B cell (primary cell): ENCODE measurements around the gene CCNF. TPM values are rescaled to one million over a fixed set of nuclear protein-coding genes. Genes with fewer than 3 reads are reported as not detected.
A peak's percentile ranks its signal among the peaks of the same experiment; 100 is the strongest.

Source experiments
- ATAC-seq: fragments of 200-7000 bp; cut with Tn5 transposase; one replicate; pipeline ENCODE4 v1.10.0; 2021; ENCODE audit warnings: low read depth, mild to moderate bottlenecking, moderate number of reproducible peaks, moderate library complexity
- CTCF ChIA-PET: fragments of 350-600 bp; sonication (Branson Sonifier 250); formaldehyde crosslinking; loops from one replicate; lab custom pipeline; 2021; ENCODE audit warnings: antibody characterized with exemption, inconsistent platforms; lab: Charles Lee
- POLR2A ChIA-PET: fragments of 350-600 bp; sonication (Branson Sonifier 250); formaldehyde crosslinking; loops from one replicate; lab custom pipeline; 2021; ENCODE audit warnings: antibody characterized with exemption; lab: Charles Lee
- DNase-seq: peaks from one replicate; pipeline ENCODE4 v3.0.0; 2013
- H2AFZ ChIP-seq: 2 replicates; pipeline ENCODE4 v1.6.1; 2012; ENCODE audit warnings: mild to moderate bottlenecking, low read depth, low read length; ENCODE audit not compliant: insufficient read depth, poor library complexity, severe bottlenecking
- H3K27ac ChIP-seq, 2 donors: 1 replicate in 1 of 2; 2 replicates in 1 of 2; pipeline ENCODE4 v1.5.1; 2012 to 2013; ENCODE audit warnings: low read length in 2 of 2, mild to moderate bottlenecking in 2 of 2, moderate library complexity in 1 of 2
- H3K27me3 ChIP-seq, 4 experiments: fragments of 200-600 bp in 1 of 4; sonication (generic) in 1 of 4; replicated peaks in 1 of 4; 1 replicate in 2 of 4; 2 replicates in 2 of 4; pipeline versions ENCODE4 v1.6.1 to v1.7.0; 2013 to 2016; ENCODE audit warnings: low read length in 3 of 4, mild to moderate bottlenecking in 2 of 4, mixed read lengths in 1 of 4, moderate library complexity in 1 of 4; ENCODE audit not compliant: insufficient read depth in 4 of 4, control insufficient read depth in 3 of 4; ENCODE audit errors: control extremely low read depth in 1 of 4
- H3K36me3 ChIP-seq, 2 experiments: replicated peaks in 1 of 2; 1 replicate in 1 of 2; 2 replicates in 1 of 2; pipeline versions ENCODE4 v1.6.1 to v1.7.1; 2013; ENCODE audit warnings: low read length in 1 of 2; ENCODE audit not compliant: insufficient read depth in 2 of 2, control insufficient read depth in 1 of 2; ENCODE audit errors: control extremely low read depth in 1 of 2, extremely low read depth in 1 of 2
- H3K4me1 ChIP-seq, 2 donors: fragments of 200-600 bp in 1 of 2; sonication (generic) in 1 of 2; 1 replicate in 1 of 2; 2 replicates in 1 of 2; pipeline versions ENCODE4 v1.5.1 to v1.6.1; 2013 to 2017; ENCODE audit warnings: low read length in 2 of 2; ENCODE audit not compliant: control insufficient read depth in 2 of 2, insufficient read depth in 2 of 2
- H3K4me2 ChIP-seq: replicated peaks from 2 replicates; pipeline ENCODE3; 2012; ENCODE audit warnings: mild to moderate bottlenecking, low read depth, low read length; ENCODE audit not compliant: poor library complexity, severe bottlenecking
- H3K4me3 ChIP-seq, 5 experiments: fragments of 200-600 bp in 1 of 5; sonication (generic) in 1 of 5; 1 replicate in 3 of 5; 2 replicates in 2 of 5; pipeline versions ENCODE4 v1.5.1 to v1.7.0; 2011 to 2016; ENCODE audit warnings: low read length in 4 of 5, mild to moderate bottlenecking in 4 of 5, low read depth in 2 of 5, control low read depth in 1 of 5, moderate library complexity in 1 of 5; ENCODE audit not compliant: insufficient read depth in 1 of 5; ENCODE audit errors: control extremely low read depth in 1 of 5, extremely low read depth in 1 of 5
- H3K79me2 ChIP-seq: fragments of 200-600 bp; sonication (generic); one replicate; pipeline ENCODE4 v1.6.0; 2016; ENCODE audit warnings: low read length; ENCODE audit not compliant: control insufficient read depth, insufficient read depth
- H3K9ac ChIP-seq: fragments of 200-600 bp; sonication (generic); 2 replicates; pipeline ENCODE4 v1.6.1; 2017; ENCODE audit warnings: mild to moderate bottlenecking, low read length, moderate library complexity
- H3K9me3 ChIP-seq, 3 donors: one replicate each; pipeline versions ENCODE4 v1.6.1 to v1.7.1; 2013; ENCODE audit warnings: low read length in 2 of 3; ENCODE audit not compliant: control insufficient read depth in 2 of 3, insufficient read depth in 1 of 3; ENCODE audit errors: control extremely low read depth in 1 of 3
- H4K20me1 ChIP-seq: 2 replicates; pipeline ENCODE4 v1.6.0; 2012; ENCODE audit warnings: mild to moderate bottlenecking, low read length; ENCODE audit not compliant: insufficient read depth, control insufficient read depth, poor library complexity, severe bottlenecking
- H3K27ac Mint-ChIP-seq: one replicate; pipeline ENCODE4 v1.8.0; 2021; ENCODE audit warnings: mixed read lengths
- H3K27me3 Mint-ChIP-seq: one replicate; pipeline ENCODE4 v1.8.0; 2021; ENCODE audit warnings: mixed read lengths
- H3K4me1 Mint-ChIP-seq: one replicate; pipeline ENCODE4 v1.8.0; 2021; ENCODE audit warnings: mixed read lengths
- H3K4me3 Mint-ChIP-seq: one replicate; pipeline ENCODE4 v1.8.0; 2021; ENCODE audit warnings: mixed read lengths
- H3K9me3 Mint-ChIP-seq: one replicate; pipeline ENCODE4 v1.8.0; 2022; ENCODE audit warnings: mixed read lengths; ENCODE audit not compliant: insufficient read depth
- CTCF ChIP-seq: fragments of 200-600 bp; IDR thresholded peaks from one replicate; pipeline ENCODE4 v1.8.0; 2022; ENCODE audit warnings: antibody characterized with exemption, mild to moderate bottlenecking
- EZH2 ChIP-seq: IDR thresholded peaks from 2 replicates; pipeline ENCODE4 v1.6.1; 2012; ENCODE audit warnings: borderline replicate concordance, low read depth, mild to moderate bottlenecking, moderate library complexity, low read length; ENCODE audit not compliant: insufficient read depth, poor library complexity, severe bottlenecking
- WGBS: methylation state at CpG from one replicate; pipeline ENCODE4 v1.1.5; 2013; ENCODE audit warnings: missing lambda C conversion rate; ENCODE audit not compliant: insufficient coverage; 5-methylcytosine and 5-hydroxymethylcytosine counted together
- intact Hi-C: fragments of 100-400 bp; cut with micrococcal nuclease; formaldehyde crosslinking; loops from one replicate; pipeline ENCODE4 v1.10.0; 2022
- polyA plus RNA-seq: library from polyadenylated mRNA; depleted of rRNA; stranded (reverse); fragments of >200 nt; gene quantifications from 2 replicates; pipeline ENCODE4 v1.2.3, GENCODE V29; 2012
- total RNA-seq, 2 donors: library from RNA; stranded (reverse); fragments of 120-200 nt in 1 of 2; gene quantifications; 1 replicate in 1 of 2; 2 replicates in 1 of 2; pipeline versions ENCODE4 v1.2.3 to v1.2.4, GENCODE V29; 2013 to 2022

Gene CCNF
- total and polyA plus RNA-seq, 2 donors (not counting 1 experiment from before 2014, with no cell fraction given) = 3.2 to 5.3 TPM

GRCh38 chr16:2486645-2487516 is 57.6 kb downstream of the CCNF start:
- H3K36me3 ChIP-seq = peaks cover 0 to 3% of the 10 kb centered on the region in 2 experiments
- Mint-ChIP-seq H3K27ac (peak overlapping the region; percentile 90), H3K4me3 (peak overlapping the region; percentile 78), H3K9me3 (no peaks in the 10 kb centered on the region), H3K27me3 (no peaks in the 10 kb centered on the region), H3K4me1 (peaks cover 19% of the 10 kb centered on the region)
- ChIA-PET CTCF (interaction anchor here (0.5 to 4.8 kb wide), 18 partner anchors 10 to 346 kb away, joined by 3 to 31 read pairs (median 4); partner anchors contain the start of genes ABCA3, CCNF, ECI1 and NTN3), POLR2A (interaction anchor here (0.5 to 1.3 kb wide), 6 partner anchors 45 to 333 kb away, joined by 3 to 9 read pairs (median 3); partner anchors contain the start of gene CCNF)
- intact Hi-C loops = loop anchor here (1.0 kb wide), 5 partner anchors 12 to 292 kb away; partner anchors contain the start of genes ATP6V0C, CCNF, TBC1D24 and TEDC2
- H3K4me1 ChIP-seq = peaks cover 24 to 26% of the 10 kb centered on the region in 2 donors
- TF ChIP-seq EZH2 = no peak
- peak; percentile 59 for TF ChIP-seq CTCF
- H3K4me2 ChIP-seq = peak overlapping the region; percentile 75
- no peaks in the 10 kb centered on the region for H4K20me1 ChIP-seq
- H3K9me3 ChIP-seq = no peaks in the 10 kb centered on the region
- WGBS = 29% methylated on average over 27 of the region's 29 CpGs
- ATAC-seq = peak; percentile 96
- H3K27me3 ChIP-seq = no peaks in the 10 kb centered on the region
- H3K4me3 ChIP-seq = peak overlapping the region in 2 of 5 experiments; percentile 3 to 19
- peaks cover 63% of the 10 kb centered on the region for H3K79me2 ChIP-seq
- H2AFZ ChIP-seq = peak overlapping the region; percentile 68
- peak overlapping the region; percentile 29 for H3K9ac ChIP-seq
- DNase-seq = peak; percentile 93
- peak overlapping the region; percentile 53 to 64 for H3K27ac ChIP-seq
